Measurements from ENCODE around the gene CCDC24.

Gene CCDC24

GRCh38 chr1:44029260-44029910, 38.0 kb downstream of the CCDC24 start:
- FAIRE-seq: no peak

DNA sequence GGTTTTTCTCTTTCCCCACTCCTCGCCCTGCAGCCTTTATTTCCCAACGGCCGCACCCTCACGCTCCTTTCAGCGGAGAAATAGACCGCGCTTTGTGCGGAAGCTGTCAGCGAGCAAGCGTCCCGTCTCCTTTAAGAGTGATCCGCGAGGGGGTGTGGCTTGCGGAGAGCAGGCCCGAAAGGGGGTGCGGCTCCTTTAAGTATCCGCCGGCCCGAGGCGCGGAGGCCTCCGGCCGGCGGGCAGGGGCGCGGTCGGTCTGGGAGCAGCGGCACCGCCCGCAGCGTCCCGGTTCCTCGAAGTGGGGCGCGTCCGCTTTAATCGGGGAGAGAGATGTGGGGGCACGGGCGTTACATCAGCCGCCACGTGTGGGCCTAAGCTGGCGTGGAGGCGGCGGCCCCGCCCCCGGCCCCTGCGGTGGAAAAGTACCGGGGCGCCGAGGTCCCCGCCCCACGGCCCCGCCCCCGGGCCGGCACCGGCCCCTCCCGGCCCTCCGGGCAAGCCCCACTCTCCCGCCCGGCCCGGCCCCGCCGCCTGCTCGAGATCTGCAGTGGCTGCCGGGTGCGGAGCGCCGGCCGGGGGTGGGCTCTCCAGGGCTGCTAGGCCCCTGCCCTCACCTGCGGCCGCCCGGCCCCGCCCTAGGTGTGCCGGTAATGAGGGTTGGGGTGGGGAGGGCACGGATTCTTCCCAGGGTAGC, 38.7 kb downstream of the CCDC24 start:
- FAIRE-seq: no peak

- FAIRE-seq: no peak
Observed at GRCh38 chr1:44030605-44031251, 39.3 kb downstream of the CCDC24 start.

GRCh38 chr1:44031252-44032169, 40.1 kb downstream of the CCDC24 start, which contains the start of gene SLC6A9:
Gene SLC6A9 (minus strand): TSS chr1:44031462. CDS start chr1:44024277, 7,185 bp downstream.
- FAIRE-seq: no peak

DNA sequence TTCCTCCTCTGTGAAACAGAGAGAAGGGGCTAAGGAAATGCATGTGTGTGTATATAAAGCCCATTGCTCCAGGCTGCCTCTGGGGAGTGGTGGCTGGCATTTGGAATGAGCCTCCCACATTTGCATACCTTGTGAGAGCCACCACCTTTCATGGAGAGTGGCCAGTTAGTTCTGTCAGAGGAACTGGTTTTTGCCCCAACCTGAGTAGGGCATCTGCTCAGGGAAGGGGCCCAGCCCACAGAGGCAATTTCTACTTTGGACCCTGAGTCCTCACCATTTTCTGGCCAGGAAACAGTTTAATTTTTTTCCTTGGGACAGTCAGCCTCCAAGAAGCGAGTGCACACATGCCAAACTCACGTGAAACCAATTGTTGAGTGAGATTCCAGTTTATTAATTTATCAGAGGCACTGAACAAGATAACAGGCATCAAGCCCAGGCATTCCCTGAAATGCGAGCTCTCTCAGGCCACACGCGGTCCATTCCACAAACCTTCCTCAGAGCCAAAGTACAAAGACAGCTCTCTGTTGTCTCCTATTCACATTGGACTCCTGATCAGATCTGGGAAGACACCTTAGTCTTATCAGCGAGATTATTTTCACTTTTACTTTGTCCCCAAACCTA, 40.9 kb downstream of the CCDC24 start:
- FAIRE-seq: no peak

DNA sequence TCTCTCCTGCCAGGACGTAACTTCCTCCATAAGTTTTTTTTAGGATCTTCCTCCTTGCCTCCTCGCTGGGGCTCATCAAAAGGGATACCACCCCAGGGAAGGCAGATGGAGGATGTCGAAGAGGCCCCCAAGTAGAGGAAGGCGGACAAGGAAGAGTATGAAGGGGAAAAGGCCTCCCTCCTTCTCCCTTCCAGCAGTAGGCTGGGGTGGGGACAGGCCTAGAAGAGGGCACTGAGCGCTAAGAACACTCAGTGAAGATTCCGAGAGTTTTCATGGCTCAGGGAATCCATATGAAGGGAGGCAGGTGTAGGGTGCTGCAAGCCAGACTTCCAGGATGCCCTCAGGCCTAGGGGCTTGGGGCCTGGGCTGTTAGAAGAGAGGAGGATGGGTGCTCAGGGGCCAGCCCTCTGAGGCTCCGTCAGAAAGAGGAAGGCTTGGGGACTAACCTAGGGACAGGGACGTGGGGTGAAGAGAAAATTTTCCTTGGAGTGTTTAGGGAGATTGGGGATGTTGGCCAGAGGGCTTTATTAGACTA, 41.7 kb downstream of the CCDC24 start:
- FAIRE-seq: no peak

DNA sequence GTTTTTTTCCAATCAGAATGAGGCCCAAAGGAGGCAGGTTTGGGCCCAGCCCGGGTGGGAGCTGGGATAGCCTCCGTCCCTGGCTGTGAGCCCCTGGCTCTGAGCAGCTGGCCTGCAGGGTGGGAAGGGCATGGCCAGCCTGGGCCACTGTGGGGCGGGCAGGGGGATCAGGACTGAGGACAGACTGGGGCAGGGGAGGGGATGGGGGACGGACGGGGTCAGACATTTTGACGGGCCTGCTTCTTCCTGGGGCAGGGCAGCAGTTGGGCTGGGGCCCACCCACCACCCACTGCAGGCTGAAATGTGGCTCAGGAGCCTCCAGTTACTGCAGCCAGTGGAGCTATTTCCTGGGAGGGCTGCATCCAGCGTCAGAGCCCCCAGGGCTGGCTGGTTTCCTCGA, 42.4 kb downstream of the CCDC24 start:
- no peak for FAIRE-seq

DNA sequence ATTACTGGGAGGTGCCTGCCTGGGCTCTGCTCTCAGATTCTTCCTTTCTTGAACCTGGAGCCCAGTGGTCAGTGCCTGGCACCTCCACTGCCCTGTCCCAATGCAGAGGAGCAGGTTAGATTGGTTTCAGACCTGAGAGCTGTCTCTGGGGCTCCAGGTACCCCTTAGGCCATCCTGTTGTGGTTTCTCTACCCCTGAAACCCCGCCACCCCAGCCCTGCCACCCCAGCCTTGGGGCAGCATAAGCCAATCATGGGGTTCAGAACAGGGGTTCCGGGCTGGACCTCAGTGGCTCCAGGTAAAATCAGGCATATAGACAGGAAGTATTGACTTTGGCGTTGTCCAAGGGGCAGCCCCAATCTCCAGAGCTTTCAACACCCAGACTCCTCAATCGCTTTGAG, 43.0 kb downstream of the CCDC24 start:
- no peak for FAIRE-seq

GRCh38 chr1:44034976-44035716, 43.7 kb downstream of the CCDC24 start:
- no peak for FAIRE-seq

DNA sequence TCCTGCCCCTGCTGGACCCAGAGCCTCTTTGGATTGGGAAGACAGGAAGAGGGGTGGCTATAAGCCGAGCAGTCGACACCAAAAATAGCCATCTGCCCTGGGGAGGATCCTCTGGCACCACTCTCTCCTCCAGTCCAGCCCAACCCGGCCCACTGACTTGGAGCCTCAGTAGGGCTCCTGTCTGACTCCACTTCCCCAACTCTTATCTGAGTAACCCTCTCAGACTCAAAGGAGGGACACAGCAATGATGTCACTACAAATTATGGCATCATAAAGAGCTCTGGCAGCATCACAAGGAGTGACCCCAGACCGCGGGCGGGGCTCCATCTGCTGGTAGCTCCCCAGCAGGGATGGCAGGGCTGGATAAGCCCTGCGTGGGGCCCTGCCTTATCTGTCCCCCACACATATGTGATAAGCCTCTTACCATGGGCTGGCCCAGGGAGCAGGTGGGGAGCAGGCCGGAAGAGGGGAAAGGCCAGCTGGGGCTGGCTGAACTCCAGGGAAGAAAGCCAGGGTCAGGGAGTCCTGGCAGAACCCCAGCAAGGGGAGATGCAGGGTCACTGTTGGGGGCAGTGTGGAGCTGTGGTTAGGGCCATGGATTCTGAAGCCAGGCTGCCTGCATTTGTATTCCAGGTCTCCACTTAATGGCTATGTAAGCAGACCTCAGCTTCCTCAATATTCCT, 44.5 kb downstream of the CCDC24 start:
- FAIRE-seq: no peak

DNA sequence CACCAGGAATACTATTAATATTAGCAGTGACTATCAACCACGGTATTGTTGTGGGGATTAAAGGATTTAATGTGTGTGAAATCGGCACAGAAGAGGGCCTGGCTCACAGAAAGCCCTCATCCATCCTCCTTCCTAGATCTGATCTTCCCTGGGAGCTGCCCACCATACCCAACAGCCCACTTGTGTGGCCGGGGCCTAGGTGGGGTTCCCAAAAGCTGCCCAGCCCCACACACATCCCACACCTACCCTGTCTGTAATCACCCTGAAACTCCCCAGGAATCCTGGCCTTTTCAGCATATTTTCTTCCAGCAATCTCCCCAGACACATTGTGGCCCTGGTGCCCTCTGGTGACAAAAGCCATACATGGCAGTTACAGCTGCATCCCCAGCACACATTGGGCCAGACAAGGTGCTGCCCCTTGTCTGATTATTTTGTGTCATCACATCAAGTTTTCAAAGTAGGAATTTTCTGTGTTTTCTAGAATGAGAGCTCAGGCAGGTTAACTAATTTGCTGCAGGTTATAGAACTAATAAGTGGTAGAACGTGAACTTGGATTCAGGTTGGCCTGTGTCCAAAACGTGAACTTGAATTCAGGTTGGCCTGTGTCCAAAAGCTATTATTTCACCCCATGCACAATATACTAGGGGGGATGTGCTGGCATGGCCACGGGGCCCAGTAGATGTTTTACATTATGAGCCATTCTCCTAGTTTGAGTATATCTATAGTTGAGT, 45.2 kb downstream of the CCDC24 start:
- peak; percentile 13 for FAIRE-seq

DNA sequence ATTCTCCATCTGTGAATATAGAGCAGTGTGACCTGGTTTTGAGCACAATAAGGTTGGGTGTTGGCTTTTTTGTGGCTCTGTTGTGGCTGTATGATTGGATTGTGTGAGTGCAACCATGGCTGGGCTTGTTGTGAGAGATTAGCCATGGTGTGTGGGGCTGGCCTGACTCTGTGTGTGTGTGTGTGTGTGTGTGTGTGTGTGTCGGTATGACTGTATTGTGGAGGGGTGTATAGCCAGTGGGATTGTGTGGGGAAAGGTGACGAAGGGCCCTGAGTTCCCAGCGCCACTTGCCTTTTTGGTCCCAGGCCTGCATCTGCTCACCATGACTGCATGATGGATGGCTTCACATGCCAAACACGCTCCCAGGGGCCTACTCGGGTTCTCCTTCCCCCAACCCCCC, 45.8 kb downstream of the CCDC24 start:
- no peak for FAIRE-seq

DNA sequence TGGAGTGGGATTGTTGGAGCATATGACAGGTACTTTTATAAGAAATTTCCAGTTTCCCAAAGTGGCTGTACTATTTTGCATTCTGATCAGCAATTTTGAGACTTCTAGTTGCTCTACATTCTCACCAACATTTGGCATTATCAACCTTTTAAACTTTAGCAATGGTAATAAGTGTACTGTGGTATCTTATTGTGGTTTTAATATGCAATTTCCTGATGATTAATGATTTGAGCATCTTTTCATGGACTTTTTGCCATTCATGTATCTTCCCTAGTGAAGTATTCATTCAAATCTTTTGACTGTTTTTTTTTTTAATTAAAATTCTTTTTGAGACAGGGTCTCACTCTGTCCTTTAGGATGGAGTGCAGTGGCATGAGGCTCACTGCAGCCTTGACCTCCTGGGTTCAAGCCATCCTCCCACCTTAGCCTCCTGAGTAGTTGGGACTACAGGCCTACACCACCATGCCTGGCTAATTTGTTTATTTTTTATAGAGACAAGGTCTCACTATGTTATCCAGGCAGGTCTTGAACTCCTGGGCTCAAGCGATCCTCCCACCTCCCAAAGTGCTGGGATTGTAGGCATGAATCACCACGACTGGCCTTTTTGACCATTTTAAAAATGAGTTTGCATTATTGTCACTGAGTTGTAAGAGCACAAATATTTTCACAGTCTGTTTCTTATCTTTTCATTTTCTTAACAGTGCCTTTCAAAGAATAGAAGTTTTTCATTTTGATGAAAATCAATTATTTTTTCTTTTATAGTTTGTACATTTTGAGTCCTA, 47.7 kb downstream of the CCDC24 start:
- no peak for FAIRE-seq

DNA sequence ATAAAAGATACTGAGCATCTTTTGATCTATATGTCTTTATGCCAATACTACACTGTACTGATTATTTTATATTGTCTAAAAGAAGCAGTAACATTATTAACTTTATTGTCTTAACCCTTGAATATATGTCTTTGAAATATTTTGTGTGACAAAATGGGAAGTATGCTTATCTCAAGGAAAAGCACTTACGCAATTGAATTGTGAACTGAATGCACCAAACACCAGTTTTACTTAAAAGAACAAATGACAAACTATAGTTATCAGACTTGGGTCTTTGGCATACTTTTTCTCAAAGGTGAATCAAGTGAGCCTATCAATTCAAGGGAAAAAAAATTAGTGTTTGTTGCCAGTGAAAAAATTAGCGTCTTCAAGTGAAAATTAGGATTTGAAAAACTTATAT, 49.0 kb downstream of the CCDC24 start:
- FAIRE-seq: no peak

DNA sequence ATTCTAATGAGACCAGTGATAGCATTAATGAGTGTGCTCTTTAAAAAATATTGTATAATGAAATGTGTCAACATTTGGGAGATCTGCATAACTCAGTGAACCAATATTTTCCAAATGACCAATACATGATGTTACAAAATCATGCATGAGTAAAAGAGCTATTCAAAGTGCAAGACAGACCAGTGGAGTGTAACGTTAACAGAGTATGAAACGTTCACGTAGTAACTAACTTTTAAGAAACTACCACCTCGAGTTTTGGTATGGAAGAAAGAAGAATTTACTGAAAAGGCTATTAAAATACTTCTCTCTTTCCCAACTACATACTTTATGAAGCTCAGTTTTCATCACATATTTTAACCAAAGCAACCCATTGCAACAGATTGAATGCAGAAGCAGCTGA, 49.4 kb downstream of the CCDC24 start:
- no peak for FAIRE-seq

DNA sequence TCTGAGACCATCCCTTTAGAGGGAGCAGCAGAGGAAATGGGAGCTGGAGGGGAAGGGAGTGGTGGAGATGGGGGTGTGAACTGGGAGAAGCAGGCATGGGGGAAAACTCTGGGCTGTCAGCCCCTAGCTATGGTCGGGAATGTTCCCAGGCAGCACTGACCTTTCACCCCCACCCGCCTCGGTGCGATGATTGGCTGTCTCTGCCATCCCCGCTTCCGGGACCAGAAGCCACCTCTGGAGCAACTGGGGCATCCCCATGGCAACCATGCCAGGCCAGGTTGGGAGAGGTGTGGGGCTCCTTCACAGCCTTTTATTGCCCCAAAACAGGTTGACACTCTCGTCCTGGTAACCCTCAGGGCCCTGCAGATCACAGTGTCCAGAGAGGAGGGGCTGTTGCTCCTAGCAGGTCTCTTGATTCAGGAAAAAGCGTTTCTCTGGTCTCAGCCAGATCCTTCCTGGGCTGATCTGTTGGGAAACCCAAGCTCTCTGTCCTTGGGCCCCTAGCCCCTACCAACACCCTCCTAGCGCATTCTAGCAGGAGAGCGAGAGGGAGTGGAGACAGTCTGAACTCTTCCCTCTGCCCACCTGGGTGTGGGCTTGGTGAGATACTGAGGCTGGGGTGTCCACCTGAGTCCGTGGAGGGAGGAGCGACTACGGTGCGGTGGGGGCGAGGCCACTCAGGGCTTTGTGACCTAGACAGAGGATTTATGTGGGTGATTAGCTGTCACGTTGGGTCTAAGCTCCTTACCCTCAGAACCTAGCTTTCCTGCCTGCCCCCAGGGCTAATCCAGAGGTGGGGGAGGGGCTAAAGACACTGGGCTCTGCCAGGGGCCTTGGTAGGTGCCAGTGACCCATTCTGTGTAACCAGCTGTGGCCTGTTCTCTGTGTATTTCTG, 52.0 kb downstream of the CCDC24 start:
- no peak for FAIRE-seq

GRCh38 chr1:44044071-44044801, 52.8 kb downstream of the CCDC24 start:
- FAIRE-seq: no peak

GRCh38 chr1:44045064-44045463, 53.7 kb downstream of the CCDC24 start:
- no peak for FAIRE-seq

Measured in TTC549 (cell line).